ENCODE data around the gene PDZD4. TPM values are rescaled to one million over a fixed set of nuclear protein-coding genes. Genes with fewer than 3 reads are reported as not detected.

Gene PDZD4
- total and polyA plus RNA-seq, 9 of the 15 experiments (the other 6 are each of a cell fraction or from before 2014, with no cell fraction given), result 0.05 to 0.38 (median 0.07) TPM; not detected in 5

DNA sequence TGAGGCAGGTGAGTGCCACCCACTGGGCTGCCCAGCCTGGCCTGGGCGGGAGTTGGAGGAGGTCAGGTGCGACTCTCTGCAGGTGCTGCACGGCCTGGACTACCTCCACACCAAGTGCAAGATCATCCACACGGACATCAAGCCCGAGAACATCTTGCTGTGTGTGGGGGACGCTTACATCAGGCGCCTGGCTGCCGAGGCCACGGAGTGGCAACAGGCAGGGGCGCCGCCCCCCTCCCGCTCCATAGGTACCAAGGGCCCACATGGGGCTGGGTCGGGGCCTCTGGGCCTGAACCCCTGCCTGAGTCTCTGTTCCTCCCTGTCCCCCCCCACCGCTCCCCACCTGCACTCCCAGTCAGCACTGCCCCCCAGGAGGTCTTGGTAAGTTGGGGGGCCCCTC is 47.5 kb downstream of the PDZD4 start:
- peaks cover 2% of the 10 kb centered on the region for H3K9me1 ChIP-seq (ENCODE audit: control insufficient read depth, insufficient read depth, low read length)
- H3K4me1 ChIP-seq (replicated peaks in 1 of 2; ENCODE audit: control insufficient read depth in 2 of 2, insufficient read depth in 2 of 2, low read length in 2 of 2), result peaks cover 0 to 64% of the 10 kb centered on the region in 2 experiments; a peak in 2 of 5 replicates
- no peaks in the 10 kb centered on the region for H3K27me3 ChIP-seq (ENCODE audit: control insufficient read depth in 2 of 2, insufficient read depth in 2 of 2, low read length in 2 of 2)
- intact Hi-C loops (cut with micrococcal nuclease) (no loop called here), in situ Hi-C loops (cut with MboI) (no loop called here)
- no peak overlapping the region for H2AFZ ChIP-seq (ENCODE audit: low read depth, low read length)
- CTCF ChIA-PET (ENCODE audit: low intra/inter-chr PET ratio), result no interaction called here
- H3K4me3 ChIP-seq, result no peak overlapping the region
- FAIRE-seq, result no peak
- H3K79me2 ChIP-seq (ENCODE audit: control insufficient read depth, insufficient read depth, low read length), result no peaks in the 10 kb centered on the region
- ATAC-seq, result no peak
- H3K36me3 ChIP-seq (ENCODE audit: control insufficient read depth, insufficient read depth, low read length), result peaks cover 36% of the 10 kb centered on the region; the same call in 2 of the 3 replicates
- 87% methylated on average over 5 of the region's 14 CpGs for WGBS (ENCODE audit: insufficient coverage, low coverage, missing lambda C conversion rate)
- DNase-seq (ENCODE audit: extremely low read depth in 1 of 4, low spot score in 3 of 4), result no peak
- TF ChIP-seq FIP1L1 (IDR thresholded peaks at IDR 0.05; ENCODE audit: low read depth, low read length, poor library complexity, severe bottlenecking) (peak; percentile 14), SAFB (IDR thresholded peaks at IDR 0.05; ENCODE audit: borderline replicate concordance, low read depth, low read length) (no peak), ZNF431 (CRISPR knock-in tag; IDR thresholded peaks at IDR 0.05) (no peak)
- H4K20me1 ChIP-seq (replicated peaks; ENCODE audit: control insufficient read depth, insufficient read depth, low read length), result no peaks in the 10 kb centered on the region
- POLR2A ChIA-PET, result no interaction called here
- H3K4me2 ChIP-seq (ENCODE audit: insufficient read depth, low read length), result no peak overlapping the region
- H3K9ac ChIP-seq (ENCODE audit: insufficient read depth in 1 of 2, low read depth in 2 of 2, low read length in 2 of 2), result no peak overlapping the region
- no peaks in the 10 kb centered on the region for H3K9me3 ChIP-seq (replicated peaks; ENCODE audit: control insufficient read depth, insufficient read depth, low read depth, low read length)
- H3K27ac ChIP-seq (ENCODE audit: extremely low read depth, low read depth, low read length), result no peak overlapping the region
- BruUV-seq (replicated peaks), result no TSS peak

GRCh38 chrX:153782313-153782712 is 48.0 kb downstream of the PDZD4 start:
- Histone ChIP-seq H3K9me3 (replicated peaks; ENCODE audit: control insufficient read depth, insufficient read depth, low read depth, low read length) (no peaks in the 10 kb centered on the region), H3K4me3 (no peak overlapping the region), H3K27me3 (ENCODE audit: control insufficient read depth in 2 of 2, insufficient read depth in 2 of 2, low read length in 2 of 2) (no peaks in the 10 kb centered on the region), H4K20me1 (replicated peaks; ENCODE audit: control insufficient read depth, insufficient read depth, low read length) (no peaks in the 10 kb centered on the region), H3K36me3 (ENCODE audit: control insufficient read depth, insufficient read depth, low read length) (peaks cover 30% of the 10 kb centered on the region; the same call in 2 of the 3 replicates), H3K4me1 (replicated peaks in 1 of 2; ENCODE audit: control insufficient read depth in 2 of 2, insufficient read depth in 2 of 2, low read length in 2 of 2) (peaks cover 1 to 69% of the 10 kb centered on the region in 2 experiments; a peak in 3 of 5 replicates), H3K9me1 (ENCODE audit: control insufficient read depth, insufficient read depth, low read length) (peaks cover 2% of the 10 kb centered on the region), H3K4me2 (ENCODE audit: insufficient read depth, low read length) (no peak overlapping the region), H3K27ac (ENCODE audit: extremely low read depth, low read depth, low read length) (no peak overlapping the region), H3K79me2 (ENCODE audit: control insufficient read depth, insufficient read depth, low read length) (no peaks in the 10 kb centered on the region), H2AFZ (ENCODE audit: low read depth, low read length) (no peak overlapping the region), H3K9ac (ENCODE audit: insufficient read depth in 1 of 2, low read depth in 2 of 2, low read length in 2 of 2) (no peak overlapping the region; a peak in 1 of 4 replicates)
- CTCF ChIA-PET (ENCODE audit: low intra/inter-chr PET ratio), result no interaction called here
- peak in 1 of 4 experiments; percentile 20 for DNase-seq (ENCODE audit: extremely low read depth in 1 of 4, low spot score in 3 of 4)
- peak; percentile 47 for ATAC-seq
- no TSS peak for BruUV-seq (replicated peaks)
- in situ Hi-C loops (cut with MboI), result no loop called here
- POLR2A ChIA-PET, result interaction anchor here (1.2 kb wide), 1 partner anchor 146 kb away, joined by 3 read pairs; no protein-coding TSS in a partner anchor
- FAIRE-seq, result no peak
- intact Hi-C loops (cut with micrococcal nuclease), result no loop called here
- WGBS (ENCODE audit: insufficient coverage, low coverage, missing lambda C conversion rate), result 79% methylated on average over 3 of the region's 11 CpGs
- no peak for TF ChIP-seq MYBL2 (IDR thresholded peaks at IDR 0.05; ENCODE audit: low read depth)
- TF ChIP-seq MYBL2 (CRISPR knock-in tag; IDR thresholded peaks at IDR 0.05; ENCODE audit: borderline replicate concordance), result no peak
- TF ChIP-seq HDAC8 (tag; IDR thresholded peaks at IDR 0.05), result no peak
- no peak for TF ChIP-seq SAFB (IDR thresholded peaks at IDR 0.05; ENCODE audit: borderline replicate concordance, low read depth, low read length)
- TF ChIP-seq ZNF316 (IDR thresholded peaks at IDR 0.05), result no peak
- no peak for TF ChIP-seq HDGF (IDR thresholded peaks at IDR 0.05)

Measured in K562 (cell line).